Sigmoid colon (tissue), 7 donors: Measurements from ENCODE around the gene HECTD4. TPM values are rescaled to one million over a fixed set of nuclear protein-coding genes. Genes with fewer than 3 reads are reported as not detected.

Source experiments
- DNase-seq: peaks from one replicate; pipeline ENCODE4 v3.0.0-alpha.2; 2019
- H3K27ac ChIP-seq, 4 donors: fragments of 200-600 bp; sonication (generic); one replicate each; pipeline ENCODE4 v1.5.1; 2016 to 2019; ENCODE audit warnings: mild to moderate bottlenecking in 1 of 4
- H3K27me3 ChIP-seq, 3 donors: fragments of 200-600 bp; sonication (generic); one replicate each; pipeline ENCODE4 v1.5.1; 2019; ENCODE audit warnings: mild to moderate bottlenecking in 1 of 3
- H3K36me3 ChIP-seq, 4 donors: fragments of 200-600 bp; sonication (generic); one replicate each; pipeline ENCODE4 v1.5.1; 2016 to 2019
- H3K4me1 ChIP-seq, 4 donors: fragments of 200-600 bp; sonication (generic); one replicate each; pipeline ENCODE4 v1.5.1; 2017 to 2019
- H3K4me3 ChIP-seq, 4 donors: fragments of 200-600 bp; sonication (generic); one replicate each; pipeline ENCODE4 v1.5.1; 2017 to 2019; ENCODE audit warnings: mild to moderate bottlenecking in 2 of 4, moderate library complexity in 1 of 4
- H3K9me3 ChIP-seq, 4 donors: fragments of 200-600 bp in 3 of 4; sonication (generic) in 3 of 4; one replicate each; pipeline versions ENCODE4 v1.5.1 to v1.6.1; 2013 to 2019
- CTCF ChIP-seq, 4 experiments: fragments of 450-650 bp in 3 of 4; fragments of 200-600 bp in 1 of 4; IDR thresholded peaks; one replicate each; pipeline ENCODE4 v1.5.1; 2016 to 2019; ENCODE audit warnings: antibody characterized with exemption in 4 of 4, mild to moderate bottlenecking in 3 of 4, moderate library complexity in 2 of 4
- EP300 ChIP-seq, 4 donors: sonication (generic); formaldehyde crosslinking; IDR thresholded peaks; one replicate each; pipeline ENCODE4 v1.6.1; 2017; ENCODE audit warnings: antibody characterized with exemption in 4 of 4
- POLR2A ChIP-seq, 2 donors: fragments of 450-650 bp; IDR thresholded peaks; one replicate each; pipeline ENCODE4 v1.6.1; 2016; ENCODE audit warnings: antibody characterized with exemption in 2 of 2, mild to moderate bottlenecking in 2 of 2, moderate library complexity in 2 of 2
- POLR2AphosphoS5 ChIP-seq, 4 donors: sonication (generic); formaldehyde crosslinking; IDR thresholded peaks; one replicate each; pipeline ENCODE4 v1.6.1; 2017; ENCODE audit warnings: antibody characterized with exemption in 4 of 4
- WGBS, 2 donors: extraction: QIAGEN DNeasy Blood & Tissue Kit; methylation state at CpG; one replicate each; pipeline ENCODE4 v1.1.7; 2013; 5-methylcytosine and 5-hydroxymethylcytosine counted together
- intact Hi-C: fragments of 100-400 bp; cut with DNase I; formaldehyde crosslinking; loops from one replicate; pipeline ENCODE4 v1.15.1; 2023
- polyA plus RNA-seq, 3 donors: library from polyadenylated mRNA; stranded (reverse); fragments of 200-250 nt; gene quantifications; one replicate each; pipeline ENCODE4 v1.2.3, GENCODE V29; 2013
- total RNA-seq, 4 donors: library from RNA; depleted of rRNA; stranded (reverse); fragments of >200 nt; gene quantifications; one replicate each; pipeline ENCODE4 v1.1.0, GENCODE V29; 2016
- donor health status: healthy with polysubstance abuse.
- donor health status: Bipolar disorder and iron deficiency.
- donor health status: healthy.

HECTD4 gene
- total and polyA plus RNA-seq, 7 donors, result 5.4 to 64.8 (median 26.0) TPM

GRCh38 chr12:112333019-112333418 lies 49.2 kb downstream of the HECTD4 start:
- Histone ChIP-seq H3K27me3 (no peaks in the 10 kb centered on the region), H3K9me3 (no peaks in the 10 kb centered on the region), H3K4me3 (no peak overlapping the region), H3K27ac (no peak overlapping the region), H3K4me1 (peaks cover 0 to 21% (median 4%) of the 10 kb centered on the region in 4 donors), H3K36me3 (no peaks in the 10 kb centered on the region)
- intact Hi-C loops, result no loop called here
- no peak for DNase-seq
- 71 to 77% methylated on average over 3 of the region's 3 CpGs for WGBS, 2 donors
- TF ChIP-seq EP300 (IDR thresholded peaks at IDR 0.05), result no peak

GRCh38 chr12:112331886-112332285 lies 50.3 kb downstream of the HECTD4 start:
- Histone ChIP-seq H3K36me3 (no peaks in the 10 kb centered on the region), H3K27ac (no peak overlapping the region), H3K4me3 (no peak overlapping the region), H3K27me3 (no peaks in the 10 kb centered on the region), H3K4me1 (peaks cover 0 to 21% (median 4%) of the 10 kb centered on the region in 4 donors), H3K9me3 (no peaks in the 10 kb centered on the region)
- 83 to 88% methylated on average over 4 of the region's 4 CpGs for WGBS, 2 donors
- no peak for TF ChIP-seq POLR2AphosphoS5 (IDR thresholded peaks at IDR 0.05)
- TF ChIP-seq POLR2A (IDR thresholded peaks at IDR 0.05), result no peak
- TF ChIP-seq CTCF (IDR thresholded peaks at IDR 0.05), result no peak
- TF ChIP-seq EP300 (IDR thresholded peaks at IDR 0.05), result no peak
- intact Hi-C loops, result no loop called here
- no peak for DNase-seq

GRCh38 chr12:112330706-112331105 lies 51.5 kb downstream of the HECTD4 start:
- H3K4me1 ChIP-seq, result peaks cover 0 to 22% (median 4%) of the 10 kb centered on the region in 4 donors
- no peaks in the 10 kb centered on the region for H3K27me3 ChIP-seq
- 85 to 88% methylated on average over 4 of the region's 4 CpGs for WGBS, 2 donors
- TF ChIP-seq EP300 (IDR thresholded peaks at IDR 0.05) (no peak), CTCF (IDR thresholded peaks at IDR 0.05) (no peak), POLR2A (IDR thresholded peaks at IDR 0.05) (no peak)
- intact Hi-C loops, result no loop called here
- no peak overlapping the region for H3K4me3 ChIP-seq
- H3K36me3 ChIP-seq, result no peaks in the 10 kb centered on the region
- no peaks in the 10 kb centered on the region for H3K9me3 ChIP-seq
- H3K27ac ChIP-seq, result no peak overlapping the region
- no peak for DNase-seq

GRCh38 chr12:112328456-112329124 lies 53.6 kb downstream of the HECTD4 start:
- DNase-seq, result no peak
- no peak overlapping the region for H3K27ac ChIP-seq
- H3K4me3 ChIP-seq, result no peak overlapping the region
- intact Hi-C loops, result no loop called here
- no peaks in the 10 kb centered on the region for H3K27me3 ChIP-seq
- H3K36me3 ChIP-seq, result no peaks in the 10 kb centered on the region
- TF ChIP-seq POLR2AphosphoS5 (IDR thresholded peaks at IDR 0.05) (no peak), CTCF (IDR thresholded peaks at IDR 0.05) (no peak), POLR2A (IDR thresholded peaks at IDR 0.05) (no peak)
- H3K9me3 ChIP-seq, result no peaks in the 10 kb centered on the region
- WGBS, 2 donors, result 79 to 85% methylated on average over 3 of the region's 3 CpGs
- peaks cover 0 to 29% (median 9%) of the 10 kb centered on the region in 4 donors for H3K4me1 ChIP-seq

GRCh38 chr12:112327209-112327938 lies 54.9 kb downstream of the HECTD4 start:
- no peak for DNase-seq
- TF ChIP-seq POLR2A (IDR thresholded peaks at IDR 0.05) (no peak), CTCF (IDR thresholded peaks at IDR 0.05) (no peak), POLR2AphosphoS5 (IDR thresholded peaks at IDR 0.05) (no peak), EP300 (IDR thresholded peaks at IDR 0.05) (no peak)
- no peak overlapping the region for H3K4me3 ChIP-seq
- H3K4me1 ChIP-seq, result peaks cover 0 to 30% (median 10%) of the 10 kb centered on the region in 4 donors
- no peaks in the 10 kb centered on the region for H3K27me3 ChIP-seq
- intact Hi-C loops, result no loop called here
- no peak overlapping the region for H3K27ac ChIP-seq
- H3K9me3 ChIP-seq, result no peaks in the 10 kb centered on the region
- 85 to 91% methylated on average over 7 of the region's 7 CpGs for WGBS, 2 donors
- no peaks in the 10 kb centered on the region for H3K36me3 ChIP-seq
